ENCODE results near the gene HSPD1. TPM values are rescaled to one million over a fixed set of nuclear protein-coding genes. Genes with fewer than 3 reads are reported as not detected.

HSPD1 gene
- total and polyA plus RNA-seq, 9 of the 15 experiments (the other 6 are each of a cell fraction or from before 2014, with no cell fraction given), result 398 to 1,014 (median 622) TPM

DNA sequence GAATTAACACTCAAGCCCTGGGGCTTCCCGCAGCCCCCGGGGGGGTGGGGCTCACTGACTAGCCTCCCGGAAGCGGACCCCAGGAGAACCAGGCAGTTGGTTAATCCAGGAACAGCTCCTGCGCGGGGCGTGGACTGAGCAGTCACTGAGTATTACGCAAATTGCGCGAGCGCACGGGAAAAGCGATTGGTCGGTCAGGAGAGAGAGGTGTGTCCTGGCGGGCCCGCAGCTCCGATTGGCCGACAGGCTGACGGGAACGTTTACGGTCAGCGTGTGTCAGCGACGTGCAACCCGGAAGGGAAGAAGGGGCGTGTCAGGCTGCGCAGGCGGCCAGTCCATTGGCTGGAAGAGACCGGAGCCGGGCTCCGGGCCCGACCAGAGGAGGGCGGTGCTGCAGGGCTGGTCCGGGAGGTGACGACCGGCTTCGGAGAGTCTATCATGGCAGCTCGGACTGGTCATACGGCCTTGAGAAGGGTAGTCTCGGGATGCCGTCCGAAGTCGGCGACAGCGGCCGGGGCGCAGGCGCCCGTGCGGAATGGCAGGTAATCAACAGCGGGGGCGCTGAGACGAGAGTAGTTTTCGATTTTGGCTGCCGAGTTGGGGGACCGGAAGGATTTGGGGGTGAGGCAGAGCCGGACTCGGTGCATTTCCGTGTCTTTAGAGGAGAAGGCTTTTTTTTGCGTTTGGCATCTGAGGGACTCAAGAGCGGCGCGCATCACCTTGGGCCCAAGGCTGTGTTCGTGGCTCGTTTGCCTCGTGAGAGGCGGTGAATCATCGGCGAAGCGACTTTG, 46.3 kb downstream of the HSPD1 start, which contains the start of gene COQ10B (continued):
- TF ChIP-seq, protein P1, sequence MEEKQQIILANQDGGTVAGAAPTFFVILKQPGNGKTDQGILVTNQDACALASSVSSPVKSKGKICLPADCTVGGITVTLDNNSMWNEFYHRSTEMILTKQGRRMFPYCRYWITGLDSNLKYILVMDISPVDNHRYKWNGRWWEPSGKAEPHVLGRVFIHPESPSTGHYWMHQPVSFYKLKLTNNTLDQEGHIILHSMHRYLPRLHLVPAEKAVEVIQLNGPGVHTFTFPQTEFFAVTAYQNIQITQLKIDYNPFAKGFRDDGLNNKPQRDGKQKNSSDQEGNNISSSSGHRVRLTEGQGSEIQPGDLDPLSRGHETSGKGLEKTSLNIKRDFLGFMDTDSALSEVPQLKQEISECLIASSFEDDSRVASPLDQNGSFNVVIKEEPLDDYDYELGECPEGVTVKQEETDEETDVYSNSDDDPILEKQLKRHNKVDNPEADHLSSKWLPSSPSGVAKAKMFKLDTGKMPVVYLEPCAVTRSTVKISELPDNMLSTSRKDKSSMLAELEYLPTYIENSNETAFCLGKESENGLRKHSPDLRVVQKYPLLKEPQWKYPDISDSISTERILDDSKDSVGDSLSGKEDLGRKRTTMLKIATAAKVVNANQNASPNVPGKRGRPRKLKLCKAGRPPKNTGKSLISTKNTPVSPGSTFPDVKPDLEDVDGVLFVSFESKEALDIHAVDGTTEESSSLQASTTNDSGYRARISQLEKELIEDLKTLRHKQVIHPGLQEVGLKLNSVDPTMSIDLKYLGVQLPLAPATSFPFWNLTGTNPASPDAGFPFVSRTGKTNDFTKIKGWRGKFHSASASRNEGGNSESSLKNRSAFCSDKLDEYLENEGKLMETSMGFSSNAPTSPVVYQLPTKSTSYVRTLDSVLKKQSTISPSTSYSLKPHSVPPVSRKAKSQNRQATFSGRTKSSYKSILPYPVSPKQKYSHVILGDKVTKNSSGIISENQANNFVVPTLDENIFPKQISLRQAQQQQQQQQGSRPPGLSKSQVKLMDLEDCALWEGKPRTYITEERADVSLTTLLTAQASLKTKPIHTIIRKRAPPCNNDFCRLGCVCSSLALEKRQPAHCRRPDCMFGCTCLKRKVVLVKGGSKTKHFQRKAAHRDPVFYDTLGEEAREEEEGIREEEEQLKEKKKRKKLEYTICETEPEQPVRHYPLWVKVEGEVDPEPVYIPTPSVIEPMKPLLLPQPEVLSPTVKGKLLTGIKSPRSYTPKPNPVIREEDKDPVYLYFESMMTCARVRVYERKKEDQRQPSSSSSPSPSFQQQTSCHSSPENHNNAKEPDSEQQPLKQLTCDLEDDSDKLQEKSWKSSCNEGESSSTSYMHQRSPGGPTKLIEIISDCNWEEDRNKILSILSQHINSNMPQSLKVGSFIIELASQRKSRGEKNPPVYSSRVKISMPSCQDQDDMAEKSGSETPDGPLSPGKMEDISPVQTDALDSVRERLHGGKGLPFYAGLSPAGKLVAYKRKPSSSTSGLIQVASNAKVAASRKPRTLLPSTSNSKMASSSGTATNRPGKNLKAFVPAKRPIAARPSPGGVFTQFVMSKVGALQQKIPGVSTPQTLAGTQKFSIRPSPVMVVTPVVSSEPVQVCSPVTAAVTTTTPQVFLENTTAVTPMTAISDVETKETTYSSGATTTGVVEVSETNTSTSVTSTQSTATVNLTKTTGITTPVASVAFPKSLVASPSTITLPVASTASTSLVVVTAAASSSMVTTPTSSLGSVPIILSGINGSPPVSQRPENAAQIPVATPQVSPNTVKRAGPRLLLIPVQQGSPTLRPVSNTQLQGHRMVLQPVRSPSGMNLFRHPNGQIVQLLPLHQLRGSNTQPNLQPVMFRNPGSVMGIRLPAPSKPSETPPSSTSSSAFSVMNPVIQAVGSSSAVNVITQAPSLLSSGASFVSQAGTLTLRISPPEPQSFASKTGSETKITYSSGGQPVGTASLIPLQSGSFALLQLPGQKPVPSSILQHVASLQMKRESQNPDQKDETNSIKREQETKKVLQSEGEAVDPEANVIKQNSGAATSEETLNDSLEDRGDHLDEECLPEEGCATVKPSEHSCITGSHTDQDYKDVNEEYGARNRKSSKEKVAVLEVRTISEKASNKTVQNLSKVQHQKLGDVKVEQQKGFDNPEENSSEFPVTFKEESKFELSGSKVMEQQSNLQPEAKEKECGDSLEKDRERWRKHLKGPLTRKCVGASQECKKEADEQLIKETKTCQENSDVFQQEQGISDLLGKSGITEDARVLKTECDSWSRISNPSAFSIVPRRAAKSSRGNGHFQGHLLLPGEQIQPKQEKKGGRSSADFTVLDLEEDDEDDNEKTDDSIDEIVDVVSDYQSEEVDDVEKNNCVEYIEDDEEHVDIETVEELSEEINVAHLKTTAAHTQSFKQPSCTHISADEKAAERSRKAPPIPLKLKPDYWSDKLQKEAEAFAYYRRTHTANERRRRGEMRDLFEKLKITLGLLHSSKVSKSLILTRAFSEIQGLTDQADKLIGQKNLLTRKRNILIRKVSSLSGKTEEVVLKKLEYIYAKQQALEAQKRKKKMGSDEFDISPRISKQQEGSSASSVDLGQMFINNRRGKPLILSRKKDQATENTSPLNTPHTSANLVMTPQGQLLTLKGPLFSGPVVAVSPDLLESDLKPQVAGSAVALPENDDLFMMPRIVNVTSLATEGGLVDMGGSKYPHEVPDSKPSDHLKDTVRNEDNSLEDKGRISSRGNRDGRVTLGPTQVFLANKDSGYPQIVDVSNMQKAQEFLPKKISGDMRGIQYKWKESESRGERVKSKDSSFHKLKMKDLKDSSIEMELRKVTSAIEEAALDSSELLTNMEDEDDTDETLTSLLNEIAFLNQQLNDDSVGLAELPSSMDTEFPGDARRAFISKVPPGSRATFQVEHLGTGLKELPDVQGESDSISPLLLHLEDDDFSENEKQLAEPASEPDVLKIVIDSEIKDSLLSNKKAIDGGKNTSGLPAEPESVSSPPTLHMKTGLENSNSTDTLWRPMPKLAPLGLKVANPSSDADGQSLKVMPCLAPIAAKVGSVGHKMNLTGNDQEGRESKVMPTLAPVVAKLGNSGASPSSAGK (IDR thresholded peaks at IDR 0.05), result peak; percentile 69
- no peak for TF ChIP-seq CLOCK (CRISPR knock-in tag; IDR thresholded peaks at IDR 0.05; ENCODE audit: borderline replicate concordance)
- TF ChIP-seq ZNF75A (CRISPR knock-in tag; IDR thresholded peaks at IDR 0.05), result no peak
- TF ChIP-seq TCFL5 (CRISPR knock-in tag; conservative IDR thresholded peaks at IDR 0.05), result no peak
- TF ChIP-seq ZNF184 (CRISPR knock-in tag; IDR thresholded peaks at IDR 0.05), result no peak
- no peak for TF ChIP-seq NCOR1 (IDR thresholded peaks at IDR 0.05)
- no peak for TF ChIP-seq SRSF3 (IDR thresholded peaks at IDR 0.05; ENCODE audit: insufficient read depth, low read length)
- no peak for TF ChIP-seq HES1 (IDR thresholded peaks at IDR 0.05; ENCODE audit: low read depth)
- TF ChIP-seq HSF4 (CRISPR knock-in tag; IDR thresholded peaks at IDR 0.05; ENCODE audit: borderline replicate concordance), result no peak

Measured in K562 (cell line).